Astrocyte of the spinal cord (primary cell): ENCODE data around the gene SLC44A1.

ENCODE experiments used
- DNase-seq: peaks from one replicate; pipeline ENCODE4 v3.0.0; 2011; ENCODE audit warnings: low read depth, low spot score
- H3K4me3 ChIP-seq: 2 replicates; pipeline ENCODE4 v1.5.1; 2011; ENCODE audit warnings: low read depth, mild to moderate bottlenecking, low read length, moderate library complexity
- in situ Hi-C: cut with HindIII; loops from 2 replicates; pipeline ENCODE4 v1.10.0; 2017; ENCODE audit warnings: low sequenced_read_pairs
- TF ChIP-seq, protein P1 (sequence below): IDR thresholded peaks from 2 replicates; pipeline ENCODE4 v1.5.1; 2012; ENCODE audit warnings: low read depth, mild to moderate bottlenecking, low read length, inconsistent platforms

The SLC44A1 gene

DNA sequence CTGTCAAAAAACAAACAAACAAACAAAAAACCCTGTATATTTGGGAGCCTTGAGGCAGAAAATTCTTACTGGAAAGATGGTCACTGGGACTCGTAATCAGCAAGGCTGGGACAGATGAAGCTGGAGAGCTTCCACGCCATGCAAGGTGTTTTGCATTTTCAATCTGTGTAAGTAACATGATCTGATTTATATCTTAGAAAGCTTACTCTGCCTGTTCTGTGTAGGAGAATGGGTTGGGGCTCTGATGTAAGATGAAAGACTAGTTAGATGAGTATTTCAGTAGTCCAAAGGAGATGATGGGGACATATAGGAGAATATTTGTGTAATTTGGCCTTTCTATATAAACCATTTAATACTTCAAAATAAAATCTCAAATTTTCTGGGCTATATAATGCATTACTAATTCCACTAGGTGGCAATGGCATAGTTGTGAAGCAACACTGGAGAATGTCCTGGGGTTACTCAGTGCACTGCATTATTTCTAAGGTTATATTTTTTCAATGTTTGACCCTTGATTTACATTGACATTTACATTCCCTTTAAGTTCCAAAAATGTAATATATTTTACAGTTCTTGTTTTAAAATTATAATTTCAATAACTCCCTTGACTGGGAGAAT, 181.5 kb downstream of the SLC44A1 start:
- in situ Hi-C loops: no loop called here
- peak; percentile 30 for DNase-seq
- no peak overlapping the region for H3K4me3 ChIP-seq
- TF ChIP-seq, protein P1, sequence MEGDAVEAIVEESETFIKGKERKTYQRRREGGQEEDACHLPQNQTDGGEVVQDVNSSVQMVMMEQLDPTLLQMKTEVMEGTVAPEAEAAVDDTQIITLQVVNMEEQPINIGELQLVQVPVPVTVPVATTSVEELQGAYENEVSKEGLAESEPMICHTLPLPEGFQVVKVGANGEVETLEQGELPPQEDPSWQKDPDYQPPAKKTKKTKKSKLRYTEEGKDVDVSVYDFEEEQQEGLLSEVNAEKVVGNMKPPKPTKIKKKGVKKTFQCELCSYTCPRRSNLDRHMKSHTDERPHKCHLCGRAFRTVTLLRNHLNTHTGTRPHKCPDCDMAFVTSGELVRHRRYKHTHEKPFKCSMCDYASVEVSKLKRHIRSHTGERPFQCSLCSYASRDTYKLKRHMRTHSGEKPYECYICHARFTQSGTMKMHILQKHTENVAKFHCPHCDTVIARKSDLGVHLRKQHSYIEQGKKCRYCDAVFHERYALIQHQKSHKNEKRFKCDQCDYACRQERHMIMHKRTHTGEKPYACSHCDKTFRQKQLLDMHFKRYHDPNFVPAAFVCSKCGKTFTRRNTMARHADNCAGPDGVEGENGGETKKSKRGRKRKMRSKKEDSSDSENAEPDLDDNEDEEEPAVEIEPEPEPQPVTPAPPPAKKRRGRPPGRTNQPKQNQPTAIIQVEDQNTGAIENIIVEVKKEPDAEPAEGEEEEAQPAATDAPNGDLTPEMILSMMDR: peak; percentile 42

DNA sequence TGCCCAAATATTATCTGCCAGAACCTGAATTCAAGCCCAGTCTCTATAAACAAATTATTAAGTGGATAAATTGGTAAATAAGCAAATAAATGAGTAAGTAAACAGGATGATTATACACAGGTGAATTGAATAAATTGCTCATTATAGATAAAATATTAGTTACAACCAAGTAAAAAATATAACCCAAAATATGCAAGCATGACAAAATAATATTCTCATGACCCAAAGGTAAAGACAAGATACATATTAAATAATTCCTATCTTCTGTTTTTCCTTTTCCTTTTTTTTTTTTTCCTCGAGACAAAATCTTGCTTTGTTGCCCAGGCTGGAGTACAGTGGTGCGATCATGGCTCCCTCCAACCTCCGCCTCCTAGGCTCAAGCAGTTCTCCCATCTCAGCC, 182.2 kb downstream of the SLC44A1 start:
- no peak for DNase-seq
- H3K4me3 ChIP-seq: no peak overlapping the region
- TF ChIP-seq, protein P1: no peak
- in situ Hi-C loops: no loop called here

DNA sequence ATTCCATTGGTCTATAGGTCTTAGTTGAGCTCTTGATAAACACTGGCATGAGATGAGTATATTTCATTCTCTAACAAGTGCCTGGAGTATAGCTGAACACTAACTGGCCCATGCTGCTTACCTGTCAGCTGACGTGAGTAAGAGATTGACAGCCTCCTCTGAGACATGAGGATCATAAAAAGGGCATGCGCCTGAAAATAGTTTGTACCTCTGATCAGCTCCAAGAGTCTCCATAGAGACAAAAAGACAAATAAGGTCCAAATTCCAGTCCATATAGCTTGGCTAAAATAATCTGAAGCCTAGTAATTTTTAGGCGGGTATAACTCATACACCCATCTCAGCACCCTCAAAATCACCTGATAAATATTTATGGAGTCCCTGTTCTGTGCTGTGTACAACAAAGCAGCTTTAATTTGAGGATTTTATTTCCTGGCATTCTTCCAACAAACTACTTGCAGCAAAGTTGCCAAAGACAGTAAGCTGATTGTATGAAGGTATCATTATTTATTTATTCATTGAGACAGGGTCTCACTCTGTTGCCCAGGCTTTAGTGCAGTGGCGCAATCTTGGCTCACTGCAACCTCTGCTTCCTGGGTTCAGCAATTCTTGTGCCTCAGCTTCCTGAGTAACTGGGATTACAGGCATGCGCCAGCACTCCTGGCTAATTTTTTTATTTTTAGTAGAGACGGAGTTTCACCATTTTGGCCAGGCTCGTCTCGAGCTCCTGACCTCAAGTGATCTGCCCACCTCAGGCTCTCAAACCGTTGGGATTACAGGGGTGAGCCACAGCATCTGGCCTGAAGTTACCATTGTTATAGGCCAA, 187.2 kb downstream of the SLC44A1 start:
- no peak overlapping the region for H3K4me3 ChIP-seq
- DNase-seq: no peak
- in situ Hi-C loops: no loop called here
- TF ChIP-seq, protein P1: no peak

DNA sequence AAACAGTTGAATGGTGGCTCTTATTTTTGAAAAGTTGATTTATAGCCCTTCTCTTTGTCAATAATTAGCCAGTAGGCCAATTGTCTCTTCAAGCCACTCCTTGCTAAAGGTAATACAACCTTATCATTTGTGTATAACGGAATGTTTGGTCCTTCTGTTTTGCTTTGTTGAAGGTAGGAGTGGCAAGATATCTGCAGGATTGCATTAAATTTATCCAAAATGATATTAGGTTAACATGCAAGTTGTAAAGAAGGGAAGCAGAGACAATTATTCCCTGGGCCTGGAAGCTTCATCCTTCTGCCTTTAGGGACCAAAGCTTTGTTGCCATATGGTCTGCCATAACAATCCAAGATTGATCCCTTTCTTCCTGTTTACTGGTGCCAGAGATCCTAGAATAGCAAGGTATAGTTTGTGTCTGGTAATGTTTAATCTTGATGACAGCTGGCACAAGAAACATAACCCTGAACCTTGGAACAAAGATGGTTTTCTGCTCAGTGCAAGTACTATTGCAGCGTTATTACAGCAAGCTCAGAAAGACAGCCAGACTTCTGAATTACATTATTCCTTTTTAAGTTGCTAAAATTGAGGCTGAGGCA, 187.9 kb downstream of the SLC44A1 start:
- in situ Hi-C loops: no loop called here
- no peak overlapping the region for H3K4me3 ChIP-seq
- TF ChIP-seq, protein P1: no peak
- DNase-seq: no peak

DNA sequence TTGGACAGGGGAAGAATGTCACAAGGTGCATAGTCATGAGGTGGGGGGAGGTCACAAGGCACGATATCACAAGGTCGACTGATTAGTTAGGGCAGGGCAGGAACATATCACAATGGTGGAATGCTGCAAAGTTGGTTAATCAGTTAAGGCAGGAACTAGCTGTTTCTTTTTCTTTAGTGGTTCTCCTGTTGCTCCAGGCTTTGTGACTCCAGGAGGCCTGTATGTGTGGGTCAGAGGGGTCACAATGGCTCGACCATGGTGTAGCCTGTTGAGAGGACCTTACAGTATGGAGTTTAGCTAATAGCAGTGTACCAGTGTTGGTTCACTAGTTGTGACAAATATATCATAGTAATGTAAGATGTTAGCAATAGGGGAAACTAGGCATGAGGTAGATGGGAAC, 191.0 kb downstream of the SLC44A1 start:
- TF ChIP-seq, protein P1: no peak
- DNase-seq: no peak
- H3K4me3 ChIP-seq: no peak overlapping the region
- in situ Hi-C loops: no loop called here

DNA sequence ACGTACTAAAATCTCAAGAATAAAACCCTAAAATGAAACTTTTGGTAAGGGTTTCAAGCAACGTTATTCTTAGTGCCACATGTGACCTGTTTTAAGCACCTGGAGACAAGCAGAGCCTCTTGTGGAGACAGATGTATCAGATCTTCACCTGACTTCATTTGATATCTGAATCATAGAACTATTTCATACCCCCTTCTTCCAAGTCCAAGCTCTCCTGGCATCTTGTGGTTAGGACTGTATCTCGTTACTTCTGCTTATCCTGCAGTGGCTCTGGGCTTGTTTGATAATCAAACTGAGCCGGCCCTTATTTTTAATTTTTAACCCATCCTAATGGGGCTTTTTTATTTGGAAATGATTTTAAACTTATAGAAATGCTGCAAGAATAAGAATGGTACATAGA, 192.3 kb downstream of the SLC44A1 start:
- H3K4me3 ChIP-seq: no peak overlapping the region
- in situ Hi-C loops: no loop called here
- TF ChIP-seq, protein P1: no peak
- DNase-seq: no peak
